ENCODE measurements around the gene DST.
"Not testable (repeated sequence)": the region's sequence is repeated elsewhere in the genome, so short reads cannot be mapped to it uniquely, and the experiment has no call there.

The DST gene

GRCh38 chr6:56562730-56563129, 80.0 kb downstream of the DST start:
- not testable (repeated sequence) for DNase-seq

- no peak for DNase-seq
Measured at GRCh38 chr6:56556751-56557540, 85.7 kb downstream of the DST start.

DNA sequence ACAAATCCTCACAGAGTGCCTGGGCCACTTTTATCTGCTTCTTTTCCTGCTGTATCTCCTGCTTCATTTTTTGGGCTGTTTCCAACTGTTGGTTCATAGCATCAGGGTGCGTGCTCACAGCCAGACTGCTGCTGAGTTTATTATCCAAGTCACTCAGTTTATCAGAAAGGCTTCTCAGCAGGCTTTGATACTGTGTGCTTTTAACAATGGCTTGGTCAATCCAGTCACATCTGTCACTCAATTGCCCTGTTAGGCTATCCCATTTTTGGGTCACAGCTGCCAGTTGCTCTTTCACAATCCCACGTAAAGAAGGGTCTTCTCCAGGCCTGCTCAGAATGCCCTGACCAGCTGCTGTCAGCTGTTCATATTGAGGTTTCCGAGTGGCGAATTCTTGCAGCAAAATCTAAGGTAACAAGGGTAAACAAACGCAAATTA, 87.2 kb downstream of the DST start:
- DNase-seq: no peak

DNA sequence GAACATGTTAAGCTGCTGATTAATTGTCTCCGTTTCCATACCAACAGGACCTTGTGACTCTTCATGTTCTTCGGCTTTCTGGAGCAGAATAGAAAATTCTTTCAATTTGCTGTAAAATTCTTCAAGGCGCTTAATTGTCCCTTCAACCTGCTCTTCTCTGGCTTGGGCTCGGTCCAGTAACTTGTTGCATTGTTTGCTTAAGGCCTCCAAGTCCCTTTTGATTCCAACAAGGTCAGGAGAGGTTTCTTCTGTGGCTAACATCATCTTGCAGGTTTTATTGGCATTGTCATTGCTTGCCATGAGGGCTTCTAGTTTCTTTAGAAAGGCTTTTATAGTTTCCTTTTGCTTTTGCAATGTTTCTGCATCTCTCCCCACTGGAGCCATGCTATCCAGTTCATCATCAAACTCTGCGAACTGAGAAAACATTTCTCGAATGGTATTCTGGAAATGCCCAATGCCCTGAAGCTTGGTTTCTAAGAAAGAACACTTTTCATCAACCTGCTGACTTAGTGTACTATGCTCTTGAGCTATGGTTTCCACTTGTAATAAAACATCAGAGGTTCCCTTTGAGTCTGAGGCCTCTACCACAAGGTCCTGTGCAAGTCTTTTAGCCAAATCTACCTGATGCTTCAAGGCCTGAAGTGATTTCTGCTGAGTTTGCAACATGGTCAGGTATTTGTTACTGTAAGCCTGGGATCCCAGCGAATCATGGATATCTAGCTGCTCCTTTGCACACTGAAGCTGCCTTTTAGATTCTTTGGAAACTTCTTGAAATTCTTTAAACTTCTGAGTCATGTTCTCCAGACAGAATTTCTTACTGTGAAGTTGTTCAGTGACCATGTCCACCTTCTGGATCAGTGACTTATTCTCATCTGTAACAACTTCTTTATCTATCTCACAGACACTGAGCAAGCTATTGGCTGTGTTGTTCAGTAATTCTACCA, 90.2 kb downstream of the DST start:
- no peak for DNase-seq

DNA sequence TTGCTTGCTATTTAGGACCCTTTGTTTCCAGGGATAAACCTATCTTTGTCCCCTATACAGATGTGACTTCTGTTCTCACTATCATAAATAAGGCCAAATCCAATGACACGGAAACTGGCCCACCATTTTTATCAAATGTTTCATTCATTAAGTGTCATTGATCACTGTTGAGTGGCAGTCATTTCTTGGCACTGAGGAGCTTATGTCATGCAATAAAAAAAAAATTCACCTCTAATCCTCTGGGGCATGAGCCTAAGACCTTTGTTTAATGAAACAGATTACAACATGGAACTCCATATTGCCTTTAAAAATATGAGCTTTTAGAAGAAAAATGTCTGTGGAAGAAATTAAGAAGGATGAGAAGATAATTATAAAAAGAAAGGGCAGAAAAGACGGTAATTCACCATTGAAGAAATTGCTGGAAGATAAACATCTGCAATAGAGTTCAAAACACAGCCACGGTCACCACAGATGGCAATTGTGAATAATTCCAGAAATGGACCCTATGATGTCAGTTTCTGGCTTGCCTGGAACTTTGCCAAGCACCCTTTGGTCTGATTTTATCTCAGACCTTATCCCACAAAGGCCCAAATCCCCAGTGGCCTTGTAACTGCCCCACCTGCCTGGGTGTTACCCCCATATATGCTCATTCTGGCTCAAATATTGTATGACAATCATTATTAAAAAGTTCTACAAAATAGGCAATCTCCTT, 91.1 kb downstream of the DST start:
- no peak for DNase-seq

GRCh38 chr6:56550301-56550700, 92.4 kb downstream of the DST start:
- no peak for DNase-seq

DNA sequence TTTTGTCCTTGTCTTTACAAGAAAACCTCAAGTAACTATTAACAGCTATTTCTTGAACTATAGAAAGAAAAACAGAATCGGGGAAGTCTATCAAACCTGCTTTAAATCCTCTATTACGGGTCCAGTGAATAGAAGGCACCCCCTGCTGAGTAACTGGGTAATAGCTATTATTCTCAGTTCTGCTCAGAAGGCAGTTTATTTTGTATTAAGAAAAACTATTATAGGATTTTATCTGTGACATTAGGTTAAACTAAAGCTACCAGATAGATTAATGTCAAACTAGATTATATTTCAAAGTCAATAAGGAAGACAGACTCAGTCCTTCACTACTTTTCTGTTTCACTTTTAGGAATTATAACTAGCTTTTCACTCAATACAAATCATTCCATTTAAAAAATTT, 93.7 kb downstream of the DST start:
- DNase-seq: no peak

- DNase-seq: no peak
Measured at GRCh38 chr6:56547687-56548086, 95.0 kb downstream of the DST start.

DNA sequence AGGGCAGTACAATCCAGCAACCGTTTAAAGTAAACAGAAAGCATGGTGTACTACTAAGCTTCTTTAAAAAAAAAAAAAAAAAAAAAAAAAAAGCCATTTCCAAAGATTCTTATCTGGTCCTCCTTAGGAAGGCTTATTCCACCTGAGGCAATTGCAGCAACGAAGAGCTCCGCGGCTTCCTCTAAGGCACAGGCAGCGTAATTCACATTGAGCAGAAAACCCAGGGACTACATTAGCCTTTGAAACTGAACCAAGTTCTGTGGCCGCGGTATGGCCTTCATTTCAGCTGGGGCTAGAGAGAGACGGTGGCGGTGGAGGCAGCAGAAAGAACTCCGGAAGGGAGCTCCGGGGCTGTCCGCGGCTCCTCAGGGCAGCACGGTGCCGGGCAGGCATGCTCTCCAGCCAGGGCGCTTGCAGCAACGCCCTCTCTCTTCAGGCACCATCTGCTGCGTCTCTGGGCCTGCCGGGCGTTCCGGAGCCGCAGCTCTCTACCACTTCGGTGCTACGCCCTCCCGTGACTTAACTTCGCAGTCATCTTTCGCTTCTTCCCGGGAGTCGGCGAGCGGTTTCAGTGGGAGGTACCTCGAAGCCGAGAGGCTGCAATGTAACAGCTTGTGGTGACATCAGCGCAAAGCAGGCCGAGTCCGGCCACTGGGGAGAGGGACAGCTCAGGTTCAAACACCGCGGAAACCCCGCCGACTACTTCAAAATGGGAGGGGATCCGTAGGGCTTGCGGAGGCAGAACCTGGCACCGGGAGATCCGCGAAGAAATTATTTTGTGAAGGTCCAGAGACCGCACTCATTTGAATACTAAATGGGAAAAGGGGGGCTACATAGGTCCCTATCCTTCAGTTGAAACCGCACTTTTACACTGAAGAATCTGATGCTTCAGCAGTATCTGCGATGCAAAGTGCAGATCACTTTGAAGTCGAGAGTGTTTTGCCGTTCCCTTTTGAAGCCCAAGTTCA, 100.0 kb downstream of the DST start:
- peak; percentile 82 for DNase-seq

DNA sequence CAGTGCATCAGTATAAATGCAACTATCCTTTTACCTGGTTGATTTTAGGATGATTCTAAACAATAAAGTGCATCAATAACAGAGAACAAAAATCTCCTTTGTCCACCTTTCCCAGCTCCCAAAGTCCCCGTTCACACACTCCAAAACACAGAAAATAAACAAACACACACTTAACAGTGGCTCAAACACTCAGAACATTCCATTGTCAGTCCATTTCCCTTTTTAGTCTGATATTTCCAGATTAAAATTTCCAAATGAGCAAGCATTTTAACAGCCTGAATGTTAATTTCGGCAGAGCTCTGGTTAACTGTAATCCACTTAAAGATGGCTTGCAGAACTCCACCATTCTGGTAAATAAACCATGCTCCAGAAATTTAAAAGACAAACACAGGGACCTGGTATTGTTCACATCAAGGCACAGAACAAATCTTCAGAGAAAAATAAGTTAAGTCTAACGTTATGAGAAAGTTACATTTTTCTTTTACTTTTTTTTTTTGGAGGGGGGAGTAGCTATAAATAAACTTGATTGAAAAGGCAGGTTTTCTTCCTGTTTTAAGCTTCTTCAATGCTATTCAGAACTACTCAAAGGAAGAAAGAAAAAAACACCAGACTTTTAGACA, 100.8 kb downstream of the DST start:
- no peak for DNase-seq

- DNase-seq: no peak
Measured at GRCh38 chr6:56541030-56541600, 101.6 kb downstream of the DST start.

- DNase-seq: no peak
Measured at GRCh38 chr6:56540232-56541029, 102.3 kb downstream of the DST start.

DNA sequence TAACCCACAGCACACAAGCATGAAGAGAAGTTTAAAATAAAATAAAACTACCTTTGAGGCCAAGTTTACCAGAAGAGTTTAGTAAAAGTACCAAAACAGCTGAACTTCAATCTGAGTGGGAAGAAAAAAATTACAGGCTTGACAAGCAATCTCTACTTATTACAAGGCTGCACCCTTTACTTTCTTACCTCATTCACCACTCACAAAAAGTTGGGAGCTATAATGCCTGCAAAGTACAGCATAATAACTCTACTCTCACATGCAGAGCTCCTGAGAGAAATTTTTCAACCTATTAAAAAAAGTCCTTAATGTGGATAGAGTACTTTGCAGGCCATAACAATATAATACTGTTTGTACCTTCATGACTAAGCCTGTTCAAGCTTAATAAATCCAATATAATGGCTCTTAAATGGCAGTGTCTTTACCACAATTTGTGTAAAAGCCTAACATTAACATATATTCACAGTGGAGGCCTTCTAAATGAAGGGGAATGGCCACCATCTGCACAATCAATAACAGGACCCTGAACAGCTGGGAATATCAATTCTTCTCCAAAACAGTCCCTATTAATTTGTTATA, 103.1 kb downstream of the DST start:
- DNase-seq: no peak

DNA sequence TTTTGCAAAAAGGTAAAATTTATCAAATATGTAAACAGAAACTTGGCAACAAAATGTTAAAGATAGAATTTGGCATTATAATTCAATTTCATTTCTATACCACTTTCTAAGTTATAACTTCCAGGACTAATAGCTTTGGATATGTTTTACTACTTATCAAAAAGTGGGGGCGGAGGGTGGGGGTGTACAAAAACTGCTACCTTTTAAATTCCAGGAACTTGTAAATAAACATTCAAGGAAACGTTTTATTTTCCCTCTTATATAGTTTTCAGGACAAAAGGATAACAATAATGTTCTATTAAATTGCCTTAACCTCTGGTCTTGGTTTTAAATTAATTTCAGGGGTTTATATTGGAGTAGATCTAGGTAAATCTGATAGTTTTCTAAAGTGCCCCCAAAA, 103.8 kb downstream of the DST start:
- DNase-seq: no peak

DNA sequence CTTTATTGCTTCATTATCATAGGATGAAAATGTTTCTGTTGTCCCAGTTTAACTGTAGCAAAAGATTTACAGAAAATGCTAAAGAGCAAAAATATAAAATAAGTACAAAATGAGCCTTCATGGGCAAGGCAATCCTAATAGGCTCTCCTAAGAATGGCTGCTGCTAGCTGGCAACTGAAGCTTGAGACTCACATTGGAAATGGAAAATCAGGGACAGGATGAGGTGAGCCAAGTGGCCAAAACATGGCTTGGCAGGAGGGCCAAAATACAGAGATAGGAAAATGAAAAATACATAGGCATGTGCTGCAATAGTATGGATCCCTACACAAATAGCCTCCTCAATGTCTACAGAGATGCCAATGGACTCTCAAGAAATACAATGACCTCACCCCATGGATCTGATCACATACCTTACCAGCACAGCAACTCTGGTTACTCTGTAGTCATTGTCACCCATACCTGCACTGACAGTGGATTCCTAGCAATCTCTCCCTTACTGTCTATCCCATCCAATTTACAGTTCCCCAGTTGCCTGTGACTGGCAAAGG, 105.4 kb downstream of the DST start:
- no peak for DNase-seq

DNA sequence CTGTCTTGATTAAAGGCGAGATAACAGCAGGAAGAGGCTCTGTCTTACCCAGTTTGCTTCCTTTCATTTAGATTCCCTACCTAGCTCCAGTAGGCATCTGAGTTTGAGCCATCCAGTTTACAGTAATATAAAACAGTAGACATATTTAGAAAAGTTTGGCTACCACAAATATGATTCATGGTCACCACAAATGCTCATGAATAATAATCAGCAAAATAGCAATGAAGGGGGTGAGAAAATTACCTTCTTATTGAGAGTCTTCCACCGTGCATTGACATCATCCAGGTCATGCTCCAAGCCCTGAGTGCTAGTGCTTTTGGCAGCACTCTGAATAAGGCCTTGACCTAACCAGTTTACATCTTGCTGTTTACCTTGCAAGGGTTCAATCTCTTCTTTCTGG, 106.2 kb downstream of the DST start:
- DNase-seq: no peak

GRCh38 chr6:56535626-56536025, 107.1 kb downstream of the DST start:
- no peak for DNase-seq

DNA sequence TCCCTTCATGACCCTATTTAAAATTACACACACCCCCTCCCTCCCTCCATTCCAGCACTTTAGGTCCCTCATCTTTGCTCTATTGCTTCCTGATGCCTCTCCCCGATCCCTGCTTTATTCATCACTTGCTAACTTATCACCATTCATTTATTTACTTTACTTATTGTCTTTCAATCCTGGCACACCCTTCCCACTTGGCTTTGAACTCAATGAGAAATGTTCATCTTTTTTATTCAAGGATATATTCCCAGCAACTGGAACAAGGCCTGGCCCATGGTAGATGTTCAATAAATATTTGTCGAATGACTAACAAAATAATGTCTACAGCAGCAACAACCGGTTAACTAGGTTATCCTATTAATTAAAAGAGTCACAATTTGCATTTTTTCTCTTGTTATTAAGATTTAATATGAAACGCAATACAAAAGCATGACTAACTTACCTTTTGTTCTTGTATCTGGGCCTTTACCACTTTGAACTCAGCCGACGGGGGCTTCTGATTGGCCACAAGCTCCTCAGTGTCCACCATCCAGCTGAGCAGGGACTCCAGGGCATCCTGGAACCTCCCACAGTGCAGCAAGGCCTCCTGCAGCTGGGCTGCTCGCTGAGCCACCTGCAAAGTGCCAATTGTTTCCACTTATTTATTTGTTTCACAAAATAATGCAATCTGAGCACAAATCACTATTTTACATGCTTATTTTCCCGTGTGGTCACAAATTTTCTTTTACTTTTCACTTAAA, 107.8 kb downstream of the DST start:
- no peak for DNase-seq
